ENCODE data around the gene ASXL2.

The ASXL2 gene

GRCh38 chr2:25817006-25817405, 61.3 kb downstream of the ASXL2 start:
- no peak for TF ChIP-seq POLR2A (IDR thresholded peaks at IDR 0.05; ENCODE audit: low read length)
- TF ChIP-seq GATA1 (IDR thresholded peaks at IDR 0.05; ENCODE audit: low read depth, low read length), result no peak
- no peak for DNase-seq

DNA sequence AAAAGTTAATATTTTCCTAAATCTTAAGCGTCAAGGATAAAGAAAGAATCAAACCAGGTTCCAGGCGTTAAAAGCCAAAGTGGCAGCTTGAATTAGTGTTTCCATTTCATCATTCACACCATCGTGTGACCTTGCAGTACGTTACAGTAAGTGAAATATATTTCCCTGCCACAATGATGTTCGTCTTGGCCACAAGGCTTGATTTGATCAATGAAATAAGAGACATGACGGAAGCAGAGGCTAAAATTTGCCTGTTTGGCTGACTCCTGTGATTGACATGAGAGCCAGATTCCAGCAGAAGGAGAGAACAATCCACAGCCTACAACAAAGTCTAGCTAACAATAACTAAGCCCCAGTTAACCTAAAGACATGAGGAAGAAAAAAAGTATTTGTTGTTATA, 62.0 kb downstream of the ASXL2 start:
- no peak for DNase-seq
- TF ChIP-seq POLR2A (IDR thresholded peaks at IDR 0.05; ENCODE audit: low read length) (no peak), GATA1 (IDR thresholded peaks at IDR 0.05; ENCODE audit: low read depth, low read length) (no peak)

DNA sequence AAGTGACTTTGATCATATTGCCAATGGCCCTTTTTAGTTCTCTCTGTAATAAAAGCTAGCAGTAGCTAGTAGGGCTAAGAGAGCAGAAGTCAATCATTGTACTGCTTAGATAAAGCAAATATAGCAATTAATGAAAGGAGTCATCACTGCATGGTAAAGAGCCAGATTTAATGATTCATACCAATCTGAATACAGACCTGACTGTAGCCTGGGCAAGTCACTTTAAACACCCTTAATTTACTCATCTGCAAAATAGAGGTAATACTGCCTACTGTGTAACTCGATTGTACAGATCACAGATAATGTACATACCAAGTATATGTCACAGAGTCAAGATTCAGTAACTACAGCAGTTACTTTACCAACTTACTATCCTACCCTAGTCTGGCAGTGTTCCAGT, 63.6 kb downstream of the ASXL2 start:
- DNase-seq, result peak; percentile 9 to 20
- no peak for TF ChIP-seq POLR2A (IDR thresholded peaks at IDR 0.05; ENCODE audit: low read length)
- no peak for TF ChIP-seq GATA1 (IDR thresholded peaks at IDR 0.05; ENCODE audit: low read depth, low read length)

DNA sequence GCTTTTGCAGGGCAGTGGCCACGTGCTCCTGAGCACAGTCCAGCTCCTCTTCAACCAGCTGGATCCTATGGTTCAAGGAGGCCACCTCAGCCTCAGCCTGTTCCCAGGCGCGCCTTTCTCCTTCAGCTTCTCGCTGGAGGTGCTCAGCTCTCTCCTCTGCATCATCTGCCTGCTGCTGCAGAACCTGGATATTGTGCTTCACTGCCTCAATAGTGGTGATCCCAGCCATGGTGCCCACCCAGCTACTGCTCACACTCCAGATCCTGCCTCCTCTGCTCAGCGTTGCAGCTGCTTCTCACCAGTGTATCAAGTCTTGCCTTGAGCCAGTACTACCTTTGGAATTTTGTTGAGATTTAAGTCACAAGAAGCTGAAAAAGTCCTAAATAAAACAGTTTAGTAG, 67.9 kb downstream of the ASXL2 start:
- no peak for DNase-seq
- TF ChIP-seq GATA1 (IDR thresholded peaks at IDR 0.05; ENCODE audit: low read depth, low read length) (no peak), POLR2A (IDR thresholded peaks at IDR 0.05; ENCODE audit: low read length) (no peak)

DNA sequence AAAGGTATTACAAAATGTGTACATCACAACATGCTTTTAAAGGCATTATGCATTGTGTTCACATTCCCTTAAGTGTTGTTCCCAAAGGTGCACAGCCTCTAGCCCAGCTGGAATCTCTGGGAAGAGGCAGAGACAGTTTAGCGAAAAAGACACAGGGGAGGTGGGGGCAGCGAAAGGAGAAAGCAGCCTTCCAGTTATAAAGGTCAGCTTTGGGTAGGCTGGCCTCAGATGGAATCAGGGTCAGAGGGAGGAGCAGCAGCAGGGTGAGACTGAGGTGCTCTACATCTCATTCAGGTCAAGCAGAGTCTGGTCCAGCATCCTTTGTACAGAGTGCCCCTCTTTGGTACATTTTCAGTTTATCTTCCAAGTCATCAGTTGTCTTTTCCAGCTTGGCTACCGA, 68.6 kb downstream of the ASXL2 start:
- no peak for TF ChIP-seq GATA1 (IDR thresholded peaks at IDR 0.05; ENCODE audit: low read depth, low read length)
- TF ChIP-seq POLR2A (IDR thresholded peaks at IDR 0.05; ENCODE audit: low read length), result no peak

DNA sequence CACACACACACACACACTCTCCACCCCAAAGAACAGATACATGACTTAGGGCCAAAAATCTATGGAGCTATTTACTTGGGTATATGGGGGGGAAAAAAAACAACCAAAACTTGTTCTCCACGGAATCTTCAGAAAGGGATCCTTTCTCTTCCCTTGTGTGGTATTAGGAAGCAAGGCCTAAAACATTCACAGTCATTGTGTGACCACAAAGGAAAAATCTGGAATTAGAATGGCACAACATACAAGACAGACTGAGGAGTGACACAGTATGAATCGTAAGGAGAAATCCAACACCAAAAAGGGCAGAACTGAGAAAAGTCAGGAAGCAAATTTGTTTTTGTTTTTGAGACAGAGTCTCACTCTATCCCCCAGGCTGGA, 70.3 kb downstream of the ASXL2 start:
- no peak for DNase-seq
- TF ChIP-seq GATA1 (IDR thresholded peaks at IDR 0.05; ENCODE audit: low read depth, low read length) (no peak), POLR2A (IDR thresholded peaks at IDR 0.05; ENCODE audit: low read length) (no peak)

More for the DNA sequence above, 68.6 kb downstream of the ASXL2 start:
- no peak for DNase-seq

GRCh38 chr2:25806941-25807340, 71.3 kb downstream of the ASXL2 start:
- TF ChIP-seq GATA1 (IDR thresholded peaks at IDR 0.05; ENCODE audit: low read depth, low read length), result no peak
- TF ChIP-seq POLR2A (IDR thresholded peaks at IDR 0.05; ENCODE audit: low read length), result no peak
- DNase-seq, result no peak

- DNase-seq, result no peak
- no peak for TF ChIP-seq POLR2A (IDR thresholded peaks at IDR 0.05; ENCODE audit: low read length)
- no peak for TF ChIP-seq GATA1 (IDR thresholded peaks at IDR 0.05; ENCODE audit: low read depth, low read length)
Measured at GRCh38 chr2:25805987-25806386, 72.3 kb downstream of the ASXL2 start.

DNA sequence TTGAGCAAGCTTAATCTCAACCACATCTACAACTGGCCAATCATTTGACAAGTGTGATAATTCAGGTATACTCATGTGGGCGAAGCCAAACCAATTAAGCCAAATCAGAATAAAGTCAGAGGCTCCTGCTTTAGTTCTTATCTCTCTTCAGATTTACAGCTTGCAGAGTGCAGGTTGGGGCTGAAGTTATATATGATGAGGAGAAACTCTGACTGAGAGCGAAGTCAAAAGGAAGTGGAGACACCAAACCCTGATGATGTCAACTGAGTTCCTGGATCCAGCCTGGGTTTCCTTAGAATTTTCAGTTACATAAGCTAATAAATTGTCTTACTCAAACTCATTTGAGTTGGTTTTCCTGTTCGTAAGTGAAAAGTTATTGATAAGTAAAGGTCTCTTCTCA, 73.9 kb downstream of the ASXL2 start:
- TF ChIP-seq GATA1 (IDR thresholded peaks at IDR 0.05; ENCODE audit: low read depth, low read length) (no peak), POLR2A (IDR thresholded peaks at IDR 0.05; ENCODE audit: low read length) (no peak)
- DNase-seq, result no peak

GRCh38 chr2:25799301-25799700, 79.0 kb downstream of the ASXL2 start:
- DNase-seq, result no peak
- TF ChIP-seq POLR2A (IDR thresholded peaks at IDR 0.05; ENCODE audit: low read length) (no peak), GATA1 (IDR thresholded peaks at IDR 0.05; ENCODE audit: low read depth, low read length) (no peak)

DNA sequence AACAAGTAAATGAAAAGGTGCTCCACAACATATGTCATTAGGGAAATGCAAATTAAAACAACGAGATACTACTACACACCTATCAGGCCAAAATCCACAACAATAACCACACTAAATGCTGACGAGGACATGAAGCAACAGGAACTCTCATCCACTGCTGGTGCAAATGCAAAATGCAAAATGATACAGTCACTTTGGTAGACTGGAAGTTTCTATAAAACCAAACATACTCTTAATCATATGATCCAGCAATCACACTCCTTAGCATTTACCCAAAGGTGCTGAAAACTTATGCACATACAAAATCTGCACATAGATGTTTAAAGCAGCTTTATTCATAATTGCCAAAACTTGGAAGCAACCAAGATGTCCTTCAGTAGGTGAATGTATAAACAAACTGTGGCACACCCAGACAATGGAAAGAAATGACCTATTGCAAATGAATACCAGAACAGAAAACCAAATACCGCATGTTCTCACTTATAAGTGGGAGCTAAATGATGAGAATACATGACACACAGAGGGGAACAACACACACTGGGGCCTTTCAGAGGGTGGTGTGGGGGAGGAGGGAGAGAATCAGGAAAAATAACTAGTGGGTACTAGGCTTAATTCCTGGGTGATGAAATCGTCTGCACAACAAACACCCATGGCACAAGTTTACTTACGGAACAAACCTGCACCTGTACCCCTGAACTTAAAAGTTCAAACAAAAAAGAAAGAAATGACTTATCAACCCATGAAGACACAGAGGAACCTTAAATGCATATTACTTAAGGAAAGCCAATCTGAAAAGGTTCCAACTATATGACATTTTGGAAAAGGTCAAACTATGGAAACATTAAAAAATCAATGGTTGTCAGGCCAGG, 80.4 kb downstream of the ASXL2 start:
- DNase-seq, result no peak
- TF ChIP-seq GATA1 (IDR thresholded peaks at IDR 0.05; ENCODE audit: low read depth, low read length), result no peak
- TF ChIP-seq POLR2A (IDR thresholded peaks at IDR 0.05; ENCODE audit: low read length), result no peak

DNA sequence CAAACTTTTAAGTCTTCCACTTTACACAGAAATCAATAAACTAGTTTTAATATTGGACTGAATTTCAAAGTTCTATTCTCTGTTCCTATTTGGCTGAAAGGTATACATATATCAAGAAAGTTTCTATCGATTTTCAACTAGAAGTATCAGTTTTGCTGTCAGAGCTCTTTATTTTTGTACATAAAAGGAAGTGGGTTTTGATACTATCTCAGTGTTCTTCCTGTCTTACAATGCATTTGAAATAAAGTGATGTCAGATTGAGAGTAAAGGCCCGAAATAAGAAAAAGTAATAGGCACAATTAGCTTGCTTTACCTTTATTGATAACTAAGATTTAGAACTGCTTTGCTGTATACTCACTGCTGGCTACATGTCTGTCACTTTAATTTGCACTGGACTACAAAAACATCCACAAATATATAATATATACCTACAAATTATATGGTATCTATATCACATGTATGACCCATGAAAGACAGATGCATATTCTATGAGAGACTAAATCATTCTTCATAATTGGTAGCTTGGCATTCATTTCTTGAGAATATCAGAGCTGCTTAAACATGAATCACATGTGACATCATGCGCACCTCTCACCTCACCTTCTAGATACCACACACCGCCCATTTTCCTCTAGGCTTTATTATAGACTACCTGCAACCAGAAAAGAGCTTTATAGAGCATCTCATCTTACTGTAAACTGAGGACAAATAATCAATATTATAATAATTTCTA, 83.6 kb downstream of the ASXL2 start:
- no peak for DNase-seq
- TF ChIP-seq POLR2A (IDR thresholded peaks at IDR 0.05; ENCODE audit: low read length) (no peak), GATA1 (IDR thresholded peaks at IDR 0.05; ENCODE audit: low read depth, low read length) (no peak)

GRCh38 chr2:25790074-25790790, 88.1 kb downstream of the ASXL2 start:
- TF ChIP-seq GATA1 (IDR thresholded peaks at IDR 0.05; ENCODE audit: low read depth, low read length) (no peak), POLR2A (IDR thresholded peaks at IDR 0.05; ENCODE audit: low read length) (no peak)

DNA sequence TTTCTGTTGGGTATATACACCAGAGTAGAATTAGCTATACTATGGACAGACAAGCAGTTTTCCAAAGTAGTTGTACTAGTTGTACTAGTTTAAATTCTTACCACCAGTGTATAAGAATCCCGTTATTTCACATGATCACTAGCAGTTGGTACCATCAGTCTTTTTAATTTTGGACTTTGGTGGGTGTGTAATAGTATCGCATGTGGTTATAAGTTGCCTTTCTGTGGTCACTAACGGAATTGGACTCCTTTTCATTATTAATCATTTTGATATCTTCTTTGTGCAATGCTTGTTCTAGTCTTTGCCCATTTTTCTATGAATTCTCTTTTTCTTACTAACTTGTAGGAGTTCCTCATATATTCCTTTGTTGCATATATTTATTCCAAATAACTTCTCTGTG, 89.8 kb downstream of the ASXL2 start:
- no peak for DNase-seq
- TF ChIP-seq GATA1 (IDR thresholded peaks at IDR 0.05; ENCODE audit: low read depth, low read length) (no peak), POLR2A (IDR thresholded peaks at IDR 0.05; ENCODE audit: low read length) (no peak)

More at GRCh38 chr2:25790074-25790790, 88.1 kb downstream of the ASXL2 start:
- DNase-seq, result no peak

Measured in erythroblast (primary cell).